ENCODE results near the gene CSMD2.

Gene CSMD2

DNA sequence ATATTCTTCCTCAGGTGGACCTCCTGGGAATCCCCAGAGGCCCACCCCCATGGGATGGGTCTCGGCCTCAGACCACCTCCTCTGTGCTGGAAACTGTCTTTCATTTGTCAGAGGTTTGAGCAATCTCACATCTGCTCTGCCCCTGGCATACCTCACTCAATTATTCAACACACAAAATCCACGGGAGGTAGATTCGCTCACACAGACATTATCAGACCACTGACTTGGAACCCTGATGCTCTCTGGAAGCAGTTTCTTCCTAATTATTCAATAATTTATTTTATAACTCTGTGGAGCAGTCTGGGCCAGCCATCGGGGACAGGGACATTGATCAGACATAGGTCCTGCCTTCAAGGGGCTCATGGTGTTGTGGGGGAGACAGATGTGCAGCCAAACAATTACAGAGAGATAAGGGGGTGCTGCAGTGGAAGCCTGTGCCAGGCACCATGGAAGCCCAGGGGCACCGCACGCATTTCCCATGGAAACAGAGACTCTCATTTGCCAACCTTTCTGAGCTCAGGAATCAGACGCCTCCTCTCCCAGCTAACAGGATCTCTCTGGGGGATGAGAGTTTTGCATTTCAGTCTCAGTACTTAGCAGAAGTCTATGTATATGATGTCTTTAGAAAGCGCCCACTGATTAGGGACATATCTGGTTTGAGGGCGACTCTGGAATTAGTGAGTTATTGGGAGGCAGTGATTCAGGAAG is 204.7 kb downstream of the CSMD2 start:
- 82% methylated on average over 8 of the region's 9 CpGs for WGBS

DNA sequence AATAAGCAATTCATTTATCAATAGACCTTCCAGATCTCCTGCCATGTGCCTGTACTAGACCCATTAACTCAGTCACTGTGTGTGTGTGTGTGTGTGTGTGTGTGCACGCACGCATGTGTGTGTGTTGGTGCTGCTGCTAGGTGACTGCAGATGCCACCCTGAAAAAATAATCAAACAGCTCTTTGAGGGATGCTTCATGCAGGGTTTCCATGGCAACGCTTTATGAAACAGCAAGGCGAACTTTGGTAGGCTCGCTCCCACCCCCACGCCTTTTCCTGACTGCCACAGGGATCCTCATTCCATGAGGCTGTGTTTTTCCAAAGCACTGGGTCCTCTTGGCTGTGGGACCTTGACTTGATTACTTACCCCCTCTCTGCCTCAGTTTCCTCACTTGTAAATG is 207.2 kb downstream of the CSMD2 start:
- H3K27me3 ChIP-seq (ENCODE audit: control insufficient read depth in 1 of 2, insufficient read depth in 1 of 2, low read length in 2 of 2): no peaks in the 10 kb centered on the region
- H3K18ac ChIP-seq (ENCODE audit: low read depth in 1 of 2, low read length in 2 of 2): no peak overlapping the region
- no peaks in the 10 kb centered on the region for H3K9me3 ChIP-seq (ENCODE audit: control insufficient read depth, low read length)
- H3K23ac ChIP-seq (ENCODE audit: low read length in 2 of 2): no peak overlapping the region
- H2BK120ac ChIP-seq (ENCODE audit: low read depth, low read length): no peak overlapping the region
- no peaks in the 10 kb centered on the region for H3K79me1 ChIP-seq (replicated peaks; ENCODE audit: low read length, poor library complexity, severe bottlenecking)
- 85% methylated on average over 6 of the region's 6 CpGs for WGBS
- H4K8ac ChIP-seq (ENCODE audit: low read length): no peak overlapping the region
- no peak overlapping the region for H2AFZ ChIP-seq (ENCODE audit: low read depth, low read length)
- H3K36me3 ChIP-seq (ENCODE audit: control insufficient read depth in 1 of 2, insufficient read depth in 2 of 2, low read depth in 1 of 2, low read length in 2 of 2): no peaks in the 10 kb centered on the region
- no peak overlapping the region for H3K4me3 ChIP-seq (ENCODE audit: insufficient read depth in 1 of 2, low read depth in 1 of 2, low read length in 2 of 2)
- DNase-seq: no peak
- H2BK15ac ChIP-seq (ENCODE audit: low read depth, poor library complexity, severe bottlenecking): no peak overlapping the region
- H3K4me2 ChIP-seq (ENCODE audit: low read length, poor library complexity, severe bottlenecking): no peak overlapping the region
- no peak overlapping the region for H2BK12ac ChIP-seq (ENCODE audit: low read length in 2 of 2)
- no peak overlapping the region for H3K14ac ChIP-seq (ENCODE audit: low read length in 2 of 2)
- H3K27ac ChIP-seq (ENCODE audit: low read length, poor library complexity, severe bottlenecking): no peak overlapping the region
- H2AK5ac ChIP-seq (ENCODE audit: low read length, severe bottlenecking): no peak overlapping the region
- H4K91ac ChIP-seq (ENCODE audit: low read length): no peak overlapping the region
- H2BK5ac ChIP-seq (ENCODE audit: low read depth, low read length, poor library complexity, severe bottlenecking): no peak overlapping the region
- H3K4me1 ChIP-seq (ENCODE audit: control insufficient read depth, insufficient read depth, low read depth, low read length): no peaks in the 10 kb centered on the region
- H3K9ac ChIP-seq (ENCODE audit: low read length): no peak overlapping the region
- H3K4ac ChIP-seq (ENCODE audit: low read depth in 1 of 2, low read length in 2 of 2): no peak overlapping the region

More for the DNA sequence above, 204.7 kb downstream of the CSMD2 start:
- Histone ChIP-seq H3K79me1 (replicated peaks; ENCODE audit: low read length, poor library complexity, severe bottlenecking) (no peaks in the 10 kb centered on the region), H2BK15ac (ENCODE audit: low read depth, poor library complexity, severe bottlenecking) (no peak overlapping the region), H3K4me1 (ENCODE audit: control insufficient read depth, insufficient read depth, low read depth, low read length) (no peaks in the 10 kb centered on the region), H3K27me3 (ENCODE audit: control insufficient read depth in 1 of 2, insufficient read depth in 1 of 2, low read length in 2 of 2) (no peaks in the 10 kb centered on the region), H2BK5ac (ENCODE audit: low read depth, low read length, poor library complexity, severe bottlenecking) (no peak overlapping the region), H3K4ac (ENCODE audit: low read depth in 1 of 2, low read length in 2 of 2) (no peak overlapping the region), H4K8ac (ENCODE audit: low read length) (no peak overlapping the region), H3K27ac (ENCODE audit: low read length, poor library complexity, severe bottlenecking) (no peak overlapping the region), H3K36me3 (ENCODE audit: control insufficient read depth in 1 of 2, insufficient read depth in 2 of 2, low read depth in 1 of 2, low read length in 2 of 2) (no peaks in the 10 kb centered on the region), H2AK5ac (ENCODE audit: low read length, severe bottlenecking) (no peak overlapping the region), H2AFZ (ENCODE audit: low read depth, low read length) (no peak overlapping the region), H3K9ac (ENCODE audit: low read length) (no peak overlapping the region), H3K9me3 (ENCODE audit: control insufficient read depth, low read length) (no peaks in the 10 kb centered on the region), H3K4me3 (ENCODE audit: insufficient read depth in 1 of 2, low read depth in 1 of 2, low read length in 2 of 2) (no peak overlapping the region), H4K91ac (ENCODE audit: low read length) (no peak overlapping the region), H2BK120ac (ENCODE audit: low read depth, low read length) (no peak overlapping the region), H3K18ac (ENCODE audit: low read depth in 1 of 2, low read length in 2 of 2) (no peak overlapping the region), H3K4me2 (ENCODE audit: low read length, poor library complexity, severe bottlenecking) (no peak overlapping the region), H2BK12ac (ENCODE audit: low read length in 2 of 2) (no peak overlapping the region), H3K23ac (ENCODE audit: low read length in 2 of 2) (no peak overlapping the region), H3K14ac (ENCODE audit: low read length in 2 of 2) (no peak overlapping the region)
- DNase-seq: no peak

DNA sequence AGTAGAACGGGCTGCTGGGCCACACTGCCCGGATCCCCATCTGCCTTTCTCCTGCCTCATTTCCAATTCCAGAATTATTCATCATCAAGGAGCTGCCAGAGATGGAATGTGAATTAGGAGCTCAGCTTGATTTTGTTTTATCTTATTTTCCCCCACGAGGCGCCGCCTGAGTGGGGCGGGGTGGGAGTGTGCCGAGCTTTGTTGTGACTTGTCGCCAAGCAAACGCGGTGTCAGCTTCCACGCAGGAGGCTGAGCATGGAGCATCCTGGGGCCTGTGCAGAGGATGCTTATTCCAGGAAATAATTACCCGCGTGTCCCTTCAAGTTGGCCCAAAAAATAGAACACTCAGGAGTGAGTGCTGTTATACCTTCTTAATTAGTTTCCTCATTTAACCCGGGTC is 209.9 kb downstream of the CSMD2 start:
- no peak overlapping the region for H4K8ac ChIP-seq (ENCODE audit: low read length)
- DNase-seq: no peak
- H3K4me2 ChIP-seq (ENCODE audit: low read length, poor library complexity, severe bottlenecking): no peak overlapping the region
- no peak overlapping the region for H2BK15ac ChIP-seq (ENCODE audit: low read depth, poor library complexity, severe bottlenecking)
- H3K27ac ChIP-seq (ENCODE audit: low read length, poor library complexity, severe bottlenecking): no peak overlapping the region
- no peak overlapping the region for H3K23ac ChIP-seq (ENCODE audit: low read length in 2 of 2)
- H3K14ac ChIP-seq (ENCODE audit: low read length in 2 of 2): no peak overlapping the region
- WGBS: 87% methylated on average over 12 of the region's 14 CpGs
- no peak overlapping the region for H2BK5ac ChIP-seq (ENCODE audit: low read depth, low read length, poor library complexity, severe bottlenecking)
- H2BK12ac ChIP-seq (ENCODE audit: low read length in 2 of 2): no peak overlapping the region
- H3K27me3 ChIP-seq (ENCODE audit: control insufficient read depth in 1 of 2, insufficient read depth in 1 of 2, low read length in 2 of 2): no peaks in the 10 kb centered on the region
- no peak overlapping the region for H3K9ac ChIP-seq (ENCODE audit: low read length)
- H3K4me3 ChIP-seq (ENCODE audit: insufficient read depth in 1 of 2, low read depth in 1 of 2, low read length in 2 of 2): no peak overlapping the region
- H2AFZ ChIP-seq (ENCODE audit: low read depth, low read length): no peak overlapping the region
- no peak overlapping the region for H2AK5ac ChIP-seq (ENCODE audit: low read length, severe bottlenecking)
- no peak overlapping the region for H2BK120ac ChIP-seq (ENCODE audit: low read depth, low read length)
- no peaks in the 10 kb centered on the region for H3K36me3 ChIP-seq (ENCODE audit: control insufficient read depth in 1 of 2, insufficient read depth in 2 of 2, low read depth in 1 of 2, low read length in 2 of 2)
- H3K18ac ChIP-seq (ENCODE audit: low read depth in 1 of 2, low read length in 2 of 2): no peak overlapping the region
- no peaks in the 10 kb centered on the region for H3K79me1 ChIP-seq (replicated peaks; ENCODE audit: low read length, poor library complexity, severe bottlenecking)
- no peak overlapping the region for H3K4ac ChIP-seq (ENCODE audit: low read depth in 1 of 2, low read length in 2 of 2)
- no peaks in the 10 kb centered on the region for H3K4me1 ChIP-seq (ENCODE audit: control insufficient read depth, insufficient read depth, low read depth, low read length)
- H4K91ac ChIP-seq (ENCODE audit: low read length): no peak overlapping the region
- H3K9me3 ChIP-seq (ENCODE audit: control insufficient read depth, low read length): no peaks in the 10 kb centered on the region

- no peak overlapping the region for H3K27ac ChIP-seq (ENCODE audit: low read length, poor library complexity, severe bottlenecking)
- H3K14ac ChIP-seq (ENCODE audit: low read length in 2 of 2): no peak overlapping the region
- no peak overlapping the region for H3K4me2 ChIP-seq (ENCODE audit: low read length, poor library complexity, severe bottlenecking)
- no peaks in the 10 kb centered on the region for H3K79me1 ChIP-seq (replicated peaks; ENCODE audit: low read length, poor library complexity, severe bottlenecking)
- H3K4me1 ChIP-seq (ENCODE audit: control insufficient read depth, insufficient read depth, low read depth, low read length): no peaks in the 10 kb centered on the region
- no peak overlapping the region for H3K4ac ChIP-seq (ENCODE audit: low read depth in 1 of 2, low read length in 2 of 2)
- H3K9me3 ChIP-seq (ENCODE audit: control insufficient read depth, low read length): no peaks in the 10 kb centered on the region
- H2BK5ac ChIP-seq (ENCODE audit: low read depth, low read length, poor library complexity, severe bottlenecking): no peak overlapping the region
- no peak overlapping the region for H3K18ac ChIP-seq (ENCODE audit: low read depth in 1 of 2, low read length in 2 of 2)
- H3K23ac ChIP-seq (ENCODE audit: low read length in 2 of 2): no peak overlapping the region
- no peaks in the 10 kb centered on the region for H3K36me3 ChIP-seq (ENCODE audit: control insufficient read depth in 1 of 2, insufficient read depth in 2 of 2, low read depth in 1 of 2, low read length in 2 of 2)
- no peak overlapping the region for H4K91ac ChIP-seq (ENCODE audit: low read length)
- WGBS: 54% methylated on average over 2 of the region's 2 CpGs
- H2BK15ac ChIP-seq (ENCODE audit: low read depth, poor library complexity, severe bottlenecking): no peak overlapping the region
- no peak overlapping the region for H4K8ac ChIP-seq (ENCODE audit: low read length)
- no peaks in the 10 kb centered on the region for H3K27me3 ChIP-seq (ENCODE audit: control insufficient read depth in 1 of 2, insufficient read depth in 1 of 2, low read length in 2 of 2)
- no peak for DNase-seq
- H2BK12ac ChIP-seq (ENCODE audit: low read length in 2 of 2): no peak overlapping the region
- H2AFZ ChIP-seq (ENCODE audit: low read depth, low read length): no peak overlapping the region
- no peak overlapping the region for H3K4me3 ChIP-seq (ENCODE audit: insufficient read depth in 1 of 2, low read depth in 1 of 2, low read length in 2 of 2)
- H2AK5ac ChIP-seq (ENCODE audit: low read length, severe bottlenecking): no peak overlapping the region
- H2BK120ac ChIP-seq (ENCODE audit: low read depth, low read length): no peak overlapping the region
- H3K9ac ChIP-seq (ENCODE audit: low read length): no peak overlapping the region
These were observed 215.5 kb downstream of the CSMD2 start for GRCh38 chr1:33949570-33949969.
